Right cardiac atrium (tissue), 5 donors: ENCODE results near the gene HNRNPA2B1. TPM values are rescaled to one million over a fixed set of nuclear protein-coding genes. Genes with fewer than 3 reads are reported as not detected.
A peak's percentile ranks its signal among the peaks of the same experiment; 100 is the strongest.
"Not testable (repeated sequence)": the region's sequence is repeated elsewhere in the genome, so short reads cannot be mapped to it uniquely, and the experiment has no call there.

Experiments used
- ATAC-seq, 2 donors: fragments of 200-7000 bp; cut with Tn5 transposase; one replicate each; pipeline versions ENCODE4 v1.8.0 to v1.9.1; 2020; ENCODE audit warnings: moderate library complexity in 2 of 2, mild to moderate bottlenecking in 1 of 2
- DNase-seq, 3 donors: peaks; one replicate each; pipeline ENCODE4 v3.0.0-alpha.2; 2020
- H3K27ac ChIP-seq: one replicate; pipeline ENCODE4 v1.5.1; 2013; ENCODE audit warnings: mild to moderate bottlenecking, low read length, control low read depth, moderate library complexity
- H3K27me3 ChIP-seq: one replicate; pipeline ENCODE4 v1.6.1; 2013; ENCODE audit not compliant: control insufficient read depth, insufficient read depth
- H3K4me1 ChIP-seq: one replicate; pipeline ENCODE4 v1.6.1; 2013; ENCODE audit warnings: low read length; ENCODE audit not compliant: control insufficient read depth, insufficient read depth
- H3K4me3 ChIP-seq: one replicate; pipeline ENCODE4 v1.5.1; 2013; ENCODE audit warnings: low read length, control low read depth
- H3K9me3 ChIP-seq: one replicate; pipeline ENCODE4 v1.6.1; 2013; ENCODE audit warnings: low read length; ENCODE audit not compliant: control insufficient read depth
- WGBS: extraction: QIAGEN DNeasy Blood & Tissue Kit; methylation state at CpG from one replicate; pipeline ENCODE4 v1.1.7; 2013; 5-methylcytosine and 5-hydroxymethylcytosine counted together
- intact Hi-C, 4 donors: fragments of 100-400 bp; cut with DNase I; formaldehyde crosslinking; loops; one replicate each; pipeline versions ENCODE4 v1.11.0 to v1.14.0; 2022 to 2023
- polyA plus RNA-seq: library from polyadenylated mRNA; stranded (reverse); fragments of 200-250 nt; gene quantifications from one replicate; pipeline ENCODE4 v1.2.3, GENCODE V29; 2013
- total RNA-seq, 4 donors: library from RNA; stranded (reverse); fragmentation: NEBNext Ultra II Directional; extraction: Animal tissue kit (Norgen Biotek cat#: 25700); gene quantifications; one replicate each; pipeline ENCODE4 v1.2.1, GENCODE V29; 2021
- donor health status: healthy with polysubstance abuse.
- donor health status: DM: no; HTN: yes; CAD: no.
- donor health status: DM: no; HTN: no; CAD: no.
- donor health status: DM: no; HTN: yes; CAD: no; lungs with severe emphysema.
- donor health status: DM: yes; HTN: yes; CAD: no.

HNRNPA2B1 gene
- total and polyA plus RNA-seq, 5 donors, result 353 to 521 (median 376) TPM

DNA sequence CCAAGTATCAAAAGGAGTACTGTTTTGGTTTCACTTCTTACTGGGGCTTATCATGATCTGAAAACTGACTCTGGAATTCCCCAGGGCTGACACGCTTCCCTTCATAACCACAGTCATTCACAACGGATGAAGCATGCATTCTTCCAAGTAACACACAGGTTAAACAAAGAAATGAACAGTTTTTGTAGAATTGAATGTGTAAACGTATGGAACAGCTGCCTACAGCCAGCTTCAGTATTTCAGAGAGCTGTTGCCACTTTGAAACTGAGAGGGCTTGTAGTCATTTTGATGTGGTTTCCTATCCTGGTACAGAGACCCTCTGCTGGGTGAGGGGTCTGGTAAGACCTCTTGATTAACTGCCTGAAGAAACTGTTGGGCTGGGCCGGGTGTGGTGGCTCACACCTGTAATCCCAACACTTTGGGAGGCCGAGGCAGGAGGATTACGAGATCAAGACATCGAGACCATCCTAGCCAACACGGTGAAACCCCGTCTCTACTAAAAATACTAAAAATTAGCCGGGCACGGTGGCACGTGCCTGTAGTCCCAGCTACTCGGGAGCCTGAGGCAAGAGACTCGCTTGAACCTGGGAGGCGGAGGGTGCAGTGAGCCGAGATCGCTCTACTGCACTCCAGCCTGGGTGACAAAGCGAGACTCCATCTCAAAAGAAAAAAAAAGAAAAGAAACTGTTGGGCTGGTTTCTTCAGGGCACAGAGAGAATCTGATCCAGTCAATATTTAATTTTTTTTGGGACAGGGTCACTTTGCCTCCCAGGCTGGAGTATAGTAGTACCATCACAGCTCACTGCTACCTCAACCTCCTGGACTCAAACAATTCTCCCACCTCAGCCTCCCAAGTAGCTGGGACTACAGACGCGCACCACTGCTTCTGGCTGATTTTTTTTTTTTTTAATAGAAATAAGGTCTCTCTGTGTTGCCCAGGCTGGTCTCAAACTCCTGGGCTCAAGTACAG, 43.8 kb downstream of the HNRNPA2B1 start:
- no peaks in the 10 kb centered on the region for H3K27me3 ChIP-seq
- ATAC-seq (no peak), DNase-seq (no peak)
- no peak overlapping the region for H3K4me3 ChIP-seq
- WGBS, result 77% methylated on average over 20 of the region's 20 CpGs
- no peaks in the 10 kb centered on the region for H3K9me3 ChIP-seq
- H3K27ac ChIP-seq, result no peak overlapping the region
- H3K4me1 ChIP-seq, result no peaks in the 10 kb centered on the region
- intact Hi-C loops, result no loop called here

DNA sequence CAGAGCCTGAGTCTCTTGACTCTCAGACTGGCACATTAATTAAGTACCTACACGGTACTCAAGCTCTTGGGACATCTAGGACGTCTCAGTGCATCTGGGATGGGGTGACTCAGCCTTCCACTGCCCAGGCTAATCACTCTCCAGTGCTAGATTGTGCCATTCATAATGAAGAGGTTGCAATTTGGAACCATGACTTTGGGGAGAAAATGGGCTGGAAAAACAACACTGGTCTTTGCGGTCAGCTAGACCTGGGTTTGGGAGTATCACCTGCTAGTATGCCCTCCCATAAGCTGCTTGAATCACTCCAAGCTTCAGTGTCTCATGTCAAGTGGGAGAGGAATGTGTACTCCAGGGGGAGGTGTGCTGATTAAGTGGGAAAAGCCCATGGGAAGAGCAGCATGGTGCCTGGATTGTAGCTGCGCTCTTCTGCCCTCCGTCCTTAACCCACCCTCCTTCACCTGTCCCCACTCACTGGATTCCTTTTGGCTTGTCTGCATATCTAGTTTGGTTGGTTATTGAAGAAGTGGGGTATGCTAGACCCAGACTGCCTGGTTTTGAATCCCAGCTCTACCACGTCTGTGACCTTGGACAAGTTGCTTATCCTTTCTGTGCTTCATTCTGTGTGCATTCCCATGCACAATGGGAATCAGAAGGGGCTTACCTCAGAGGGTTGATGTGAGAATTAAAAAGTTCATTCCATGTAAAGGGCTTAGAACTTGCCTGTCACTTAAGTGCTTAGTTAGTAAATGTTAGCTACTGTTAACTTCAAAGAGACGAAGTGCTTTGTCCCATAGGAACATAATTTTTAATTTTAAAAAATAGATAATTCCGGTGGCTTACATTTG, 44.8 kb downstream of the HNRNPA2B1 start:
- no peaks in the 10 kb centered on the region for H3K27me3 ChIP-seq
- no peak overlapping the region for H3K27ac ChIP-seq

DNA sequence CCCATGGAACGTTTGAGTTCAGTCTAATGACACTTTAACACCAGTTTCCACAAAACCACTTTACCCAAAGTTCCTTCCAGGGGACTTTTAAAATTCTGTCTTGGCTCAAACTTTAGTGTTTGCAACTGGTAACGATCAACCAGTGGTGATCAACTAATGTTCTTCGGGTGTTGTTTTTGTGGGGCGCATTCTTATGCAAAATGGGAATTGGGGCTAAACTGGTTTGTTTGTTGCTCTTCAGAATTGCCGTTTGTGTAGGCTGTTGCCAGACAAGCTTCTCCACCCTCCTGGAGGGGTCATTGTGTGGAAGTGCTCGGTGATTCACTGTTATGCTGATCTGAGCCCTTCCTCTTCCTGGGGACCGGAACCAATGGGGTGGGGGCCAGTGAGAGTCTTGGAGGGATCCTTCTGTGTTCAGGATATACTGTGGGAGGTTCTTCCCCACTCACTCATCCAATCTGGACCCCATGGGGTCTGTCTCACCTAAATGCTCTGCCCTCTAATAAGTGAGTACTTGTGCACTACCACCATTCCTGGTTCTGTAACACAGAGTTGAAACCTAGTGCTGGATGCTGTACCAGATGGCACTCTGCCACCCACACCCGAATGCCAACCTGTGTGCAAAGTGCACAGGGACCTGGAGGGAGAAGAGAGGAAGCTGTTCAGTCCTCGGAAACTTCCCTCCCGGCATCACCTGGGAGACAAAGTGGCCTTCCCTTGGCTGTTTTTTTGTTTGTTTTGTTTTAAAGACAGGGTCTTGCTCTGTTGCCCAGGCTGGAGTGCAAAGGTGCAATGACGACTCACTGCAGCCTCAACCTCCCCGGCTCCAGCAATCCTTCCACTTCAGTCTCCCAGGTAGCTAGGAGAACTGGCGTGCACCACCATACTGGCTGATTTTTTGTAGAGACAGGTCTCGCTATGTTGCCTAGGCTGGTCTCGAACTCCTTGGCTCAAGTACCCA, 46.4 kb downstream of the HNRNPA2B1 start:
- WGBS, result 65% methylated on average over 15 of the region's 15 CpGs
- intact Hi-C loops, result no loop called here
- H3K27ac ChIP-seq, result no peak overlapping the region
- no peaks in the 10 kb centered on the region for H3K4me1 ChIP-seq
- DNase-seq, result no peak
- H3K4me3 ChIP-seq, result no peak overlapping the region
- peak; percentile 40 to 60 for ATAC-seq
- no peaks in the 10 kb centered on the region for H3K9me3 ChIP-seq
- H3K27me3 ChIP-seq, result no peaks in the 10 kb centered on the region

More for the DNA sequence above, 44.8 kb downstream of the HNRNPA2B1 start:
- intact Hi-C loops, result no loop called here
- Histone ChIP-seq H3K4me3 (no peak overlapping the region), H3K9me3 (no peaks in the 10 kb centered on the region), H3K4me1 (no peaks in the 10 kb centered on the region)
- no peak for DNase-seq
- ATAC-seq, result no peak
- 49% methylated on average over 8 of the region's 8 CpGs for WGBS

DNA sequence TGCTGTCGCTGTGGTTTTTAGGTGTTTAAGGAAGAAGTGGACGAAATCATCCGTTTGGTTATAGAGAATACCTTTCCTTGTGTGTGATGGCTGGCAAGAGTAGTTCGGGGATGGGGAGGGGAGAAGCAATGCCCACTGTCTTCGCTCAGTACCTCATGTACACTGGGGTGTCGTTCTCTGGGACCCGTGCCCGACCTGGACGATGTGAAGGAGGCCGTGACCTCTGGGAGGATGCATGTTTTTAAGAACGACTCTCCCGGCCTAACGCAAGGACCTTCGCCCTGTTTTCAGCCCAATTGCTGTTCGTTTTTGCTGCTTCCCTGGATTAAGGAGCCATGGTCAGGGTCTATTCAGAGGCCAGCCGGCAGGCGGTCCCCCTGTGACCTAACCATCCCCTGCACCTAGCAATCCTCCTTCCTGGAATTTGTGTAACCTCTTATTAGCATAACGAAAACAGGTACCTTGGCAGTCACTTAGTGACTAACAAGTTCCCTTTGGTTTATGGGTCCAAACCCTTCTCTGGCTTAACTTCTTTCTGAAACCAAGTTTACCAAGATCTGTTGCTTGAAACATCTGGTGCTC, 47.2 kb downstream of the HNRNPA2B1 start:
- H3K27ac ChIP-seq, result no peak overlapping the region
- intact Hi-C loops, result no loop called here
- H3K9me3 ChIP-seq, result no peaks in the 10 kb centered on the region
- DNase-seq (no peak), ATAC-seq (no peak)
- H3K27me3 ChIP-seq, result no peaks in the 10 kb centered on the region
- H3K4me1 ChIP-seq, result no peaks in the 10 kb centered on the region
- WGBS, result 29% methylated on average over 18 of the region's 18 CpGs
- peak overlapping the region; percentile 77 for H3K4me3 ChIP-seq

DNA sequence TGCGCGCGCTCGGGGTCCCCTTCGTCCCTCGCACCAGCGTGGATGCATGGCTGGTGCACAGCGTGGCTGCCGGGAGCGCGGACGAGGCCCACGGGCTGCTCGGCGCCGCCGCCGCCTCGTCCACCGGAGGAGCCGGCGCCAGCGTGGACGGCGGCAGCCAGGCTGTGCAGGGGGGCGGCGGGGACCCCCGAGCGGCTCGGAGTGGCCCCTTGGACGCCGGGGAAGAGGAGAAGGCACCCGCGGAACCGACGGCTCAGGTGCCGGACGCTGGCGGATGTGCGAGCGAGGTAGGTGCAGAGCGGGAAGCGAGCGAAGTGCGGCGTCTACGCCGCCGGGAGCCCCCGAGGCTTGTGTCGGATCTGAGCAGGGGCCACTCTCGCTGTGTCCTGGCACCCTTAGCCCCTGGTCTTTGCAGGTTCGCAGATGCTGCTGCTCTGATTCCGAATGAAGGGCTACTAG, 47.7 kb downstream of the HNRNPA2B1 start:
- H3K27me3 ChIP-seq, H3K27ac ChIP-seq, H3K4me1 ChIP-seq, H3K9me3 ChIP-seq, intact Hi-C loops, DNase-seq: not testable (repeated sequence)
- peak; percentile 16 to 27 for ATAC-seq
- H3K4me3 ChIP-seq, result peak overlapping the region; percentile 77
- 4% methylated on average over 54 of the region's 54 CpGs for WGBS

DNA sequence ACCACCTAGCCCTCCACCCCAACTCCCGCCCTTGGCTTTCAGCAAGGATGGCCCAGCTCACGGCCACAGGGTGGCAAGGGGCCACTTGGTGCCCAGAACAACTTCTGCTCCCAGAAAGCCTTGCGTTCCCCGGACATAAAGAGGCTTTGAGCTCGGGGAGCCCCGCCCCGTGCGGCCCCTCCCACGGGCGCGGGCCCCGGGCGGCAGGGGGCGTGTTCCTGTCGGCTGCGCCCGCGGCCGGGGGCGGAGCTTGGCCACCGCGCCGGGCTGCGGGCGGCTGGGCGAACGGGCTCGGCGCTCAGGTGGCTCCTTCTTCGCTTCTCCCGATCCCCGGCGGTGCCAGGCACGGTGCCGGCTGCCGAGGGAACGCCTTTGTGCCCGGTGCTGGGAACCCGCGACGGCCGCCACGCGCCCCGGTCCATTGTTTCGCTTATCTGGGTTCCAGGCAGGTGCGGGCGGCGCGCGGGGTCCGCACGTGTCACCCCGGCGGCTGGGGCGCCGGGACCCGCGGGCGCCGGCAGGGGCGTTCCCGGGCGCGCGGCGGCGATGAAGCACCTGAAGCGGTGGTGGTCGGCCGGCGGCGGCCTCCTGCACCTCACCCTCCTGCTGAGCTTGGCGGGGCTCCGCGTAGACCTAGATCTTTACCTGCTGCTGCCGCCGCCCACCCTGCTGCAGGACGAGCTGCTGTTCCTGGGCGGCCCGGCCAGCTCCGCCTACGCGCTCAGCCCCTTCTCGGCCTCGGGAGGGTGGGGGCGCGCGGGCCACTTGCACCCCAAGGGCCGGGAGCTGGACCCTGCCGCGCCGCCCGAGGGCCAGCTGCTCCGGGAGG, 48.4 kb downstream of the HNRNPA2B1 start, which contains the start of gene NFE2L3:
Gene NFE2L3, plus strand, starts transcription at position 246 of the 829 bp plus-strand sequence. Its CDS starts 301 bp downstream, at position 547.
- intact Hi-C loops, result no loop called here
- Histone ChIP-seq H3K4me1 (no peaks in the 10 kb centered on the region), H3K4me3 (peak within 1 kb of the TSS; percentile 77), H3K9me3 (no peaks in the 10 kb centered on the region), H3K27me3 (no peaks in the 10 kb centered on the region), H3K27ac (no peak within 1 kb of the TSS)
- WGBS, result under 1% methylated on average over 95 of the region's 95 CpGs
- DNase-seq, result peak; percentile 73 to 90 (median 89)
- ATAC-seq, result peak; percentile 87

DNA sequence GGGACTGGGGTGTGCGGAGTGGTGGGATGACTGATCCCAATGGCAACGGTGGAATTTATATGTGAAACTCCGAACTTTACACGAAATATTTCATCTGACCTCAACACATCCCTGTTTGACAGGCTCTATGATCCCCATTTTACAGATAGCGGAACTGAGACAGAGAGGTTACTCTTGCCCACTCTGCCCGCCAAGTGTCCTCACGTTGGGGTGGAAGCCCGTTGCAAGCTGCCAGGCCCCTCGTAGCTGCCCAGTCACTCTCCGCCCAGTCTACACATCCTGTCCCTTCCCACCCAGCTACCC, 48.9 kb downstream of the HNRNPA2B1 start:
- H3K9me3 ChIP-seq, result no peaks in the 10 kb centered on the region
- no peaks in the 10 kb centered on the region for H3K27me3 ChIP-seq
- DNase-seq, result no peak
- H3K4me3 ChIP-seq, result peak overlapping the region; percentile 77
- 71% methylated on average over 10 of the region's 10 CpGs for WGBS
- H3K27ac ChIP-seq, result no peak overlapping the region
- no peaks in the 10 kb centered on the region for H3K4me1 ChIP-seq
- intact Hi-C loops, result no loop called here
- ATAC-seq, result no peak

DNA sequence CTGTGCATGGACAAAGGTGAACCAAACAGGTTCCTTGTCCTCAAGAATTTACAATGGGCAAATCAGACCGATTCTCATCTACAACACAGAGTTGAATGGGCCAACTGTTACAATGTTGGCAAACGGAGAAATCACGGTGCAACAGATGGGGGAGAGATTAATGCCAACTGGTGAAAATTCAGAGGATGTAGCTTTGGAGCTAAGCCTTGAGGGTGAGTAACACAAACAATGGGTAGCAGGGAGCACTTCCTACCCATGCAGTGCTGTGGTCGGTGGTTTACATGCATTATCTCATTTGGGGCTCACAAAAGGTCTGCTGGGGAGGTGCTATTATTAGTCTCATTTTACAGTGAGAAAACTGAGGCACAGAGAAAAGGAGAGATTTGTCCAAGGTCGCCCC, 49.5 kb downstream of the HNRNPA2B1 start:
- H3K27ac ChIP-seq, result no peak overlapping the region
- H3K9me3 ChIP-seq, result no peaks in the 10 kb centered on the region
- no peaks in the 10 kb centered on the region for H3K4me1 ChIP-seq
- no peak for DNase-seq
- no peak for ATAC-seq
- H3K27me3 ChIP-seq, result no peaks in the 10 kb centered on the region
- WGBS, result 74% methylated on average over 5 of the region's 5 CpGs
- no peak overlapping the region for H3K4me3 ChIP-seq
- intact Hi-C loops, result no loop called here

DNA sequence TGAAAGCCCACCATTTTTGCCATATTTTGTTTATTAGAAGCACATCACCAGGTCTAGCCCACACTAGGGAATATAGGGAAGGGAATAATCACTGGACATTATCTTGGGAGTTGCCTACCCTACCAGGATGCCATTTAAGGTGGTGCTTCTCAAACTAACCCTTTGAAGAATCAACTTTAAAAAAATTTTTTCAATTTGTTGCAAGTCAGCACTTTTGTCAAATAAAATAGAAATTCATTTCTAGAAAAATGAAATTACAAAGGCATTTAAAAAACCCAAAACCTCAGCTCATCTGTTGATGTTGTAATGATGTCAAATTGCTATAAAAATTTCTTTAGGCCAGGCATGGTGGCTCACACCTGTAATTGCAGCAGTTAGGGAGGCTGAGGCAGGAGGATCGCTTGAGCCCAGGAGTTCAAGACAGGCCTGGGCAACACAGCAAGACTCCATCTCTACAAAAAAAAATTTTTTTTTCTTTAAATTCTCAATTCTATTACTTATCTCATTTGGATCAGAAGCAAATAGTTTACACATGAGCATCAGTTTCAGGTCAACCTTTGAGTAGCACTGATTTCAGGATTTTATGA, 51.1 kb downstream of the HNRNPA2B1 start:
- H3K27ac ChIP-seq, result no peak overlapping the region
- H3K4me3 ChIP-seq, result no peak overlapping the region
- DNase-seq (no peak), ATAC-seq (no peak)
- intact Hi-C loops, result no loop called here
- no peaks in the 10 kb centered on the region for H3K9me3 ChIP-seq
- WGBS, result 98% methylated on average over 1 of the region's 1 CpG
- H3K27me3 ChIP-seq, result no peaks in the 10 kb centered on the region
- no peaks in the 10 kb centered on the region for H3K4me1 ChIP-seq
